Head of caudate nucleus (tissue), 42 donors: ENCODE data around the gene MTURN.

Experiments
- DNase-seq, 42 donors: peaks; one replicate each; pipeline versions ENCODE4 v3.0.0 to v3.0.0-alpha.2; 2020 to 2021; ENCODE audit warnings: mixed read lengths in 7 of 42
- intact Hi-C: fragments of 100-400 bp; cut with DNase I; formaldehyde crosslinking; loops from one replicate; pipeline ENCODE4 v1.15.0; 2022

MTURN gene

GRCh38 chr7:30171766-30172447, 37.1 kb downstream of the MTURN start:
- intact Hi-C loops: no loop called here

GRCh38 chr7:30172451-30172850, 37.7 kb downstream of the MTURN start:
- intact Hi-C loops: no loop called here
- no peak for DNase-seq

More at GRCh38 chr7:30171766-30172447, 37.1 kb downstream of the MTURN start:
- DNase-seq: no peak

- peak; percentile 73 to 96 (median 88) for DNase-seq
- intact Hi-C loops: no loop called here
Measured at GRCh38 chr7:30173058-30173897, 38.5 kb downstream of the MTURN start.

- no peak for DNase-seq
- intact Hi-C loops: no loop called here
Measured at GRCh38 chr7:30175180-30175579, 40.4 kb downstream of the MTURN start.

- intact Hi-C loops: no loop called here
- DNase-seq: no peak
Measured at GRCh38 chr7:30175636-30176147, 40.9 kb downstream of the MTURN start.

- intact Hi-C loops: no loop called here
- no peak for DNase-seq
Measured at GRCh38 chr7:30176463-30177109, 41.8 kb downstream of the MTURN start.

- intact Hi-C loops: no loop called here
- DNase-seq: no peak
Measured at GRCh38 chr7:30177186-30177585, 42.4 kb downstream of the MTURN start.

GRCh38 chr7:30177965-30178364, 43.2 kb downstream of the MTURN start:
- intact Hi-C loops: no loop called here
- DNase-seq: no peak

- no peak for DNase-seq
- intact Hi-C loops: no loop called here
Measured at GRCh38 chr7:30178748-30179436, 44.1 kb downstream of the MTURN start.

- intact Hi-C loops: no loop called here
- no peak for DNase-seq
Measured at GRCh38 chr7:30180718-30181117, 45.9 kb downstream of the MTURN start.

GRCh38 chr7:30181211-30181610, 46.4 kb downstream of the MTURN start:
- no peak for DNase-seq
- intact Hi-C loops: no loop called here

- DNase-seq: peak in 4 of 42 donors; percentile 38 to 73 (median 54)
- intact Hi-C loops: no loop called here
Measured at GRCh38 chr7:30181736-30182522, 47.1 kb downstream of the MTURN start.

- intact Hi-C loops: no loop called here
- no peak for DNase-seq
Measured at GRCh38 chr7:30182814-30183213, 48.0 kb downstream of the MTURN start.

GRCh38 chr7:30183749-30184369, 49.1 kb downstream of the MTURN start:
- intact Hi-C loops: no loop called here

GRCh38 chr7:30184791-30185487, 50.2 kb downstream of the MTURN start:
- peak in 25 of 42 donors; percentile 19 to 81 (median 48) for DNase-seq
- intact Hi-C loops: no loop called here

More at GRCh38 chr7:30183749-30184369, 49.1 kb downstream of the MTURN start:
- no peak for DNase-seq

GRCh38 chr7:30185496-30185895, 50.7 kb downstream of the MTURN start:
- intact Hi-C loops: no loop called here
- DNase-seq: no peak

GRCh38 chr7:30186725-30187124, 51.9 kb downstream of the MTURN start:
- intact Hi-C loops: no loop called here
- no peak for DNase-seq
